CD4-positive, alpha-beta T cell (primary cell): ENCODE data around the gene RANGRF. TPM values are rescaled to one million over a fixed set of nuclear protein-coding genes. Genes with fewer than 3 reads are reported as not detected.

ENCODE experiments used
- ATAC-seq: fragments of 200-7000 bp; cut with Tn5 transposase; one replicate; pipeline ENCODE4 v1.10.0; 2022; ENCODE audit warnings: mild to moderate bottlenecking; ENCODE audit not compliant: poor library complexity
- CTCF ChIA-PET: fragments of 350-600 bp; sonication (Branson Sonifier 250); formaldehyde crosslinking; loops from one replicate; lab custom pipeline; 2021; ENCODE audit warnings: antibody characterized with exemption, inconsistent platforms; lab: Charles Lee
- POLR2A ChIA-PET: fragments of 350-600 bp; sonication (Branson Sonifier 250); formaldehyde crosslinking; loops from one replicate; lab custom pipeline; 2021; ENCODE audit warnings: antibody characterized with exemption, inconsistent platforms; lab: Charles Lee
- DNase-seq, 14 experiments: peaks; one replicate each; pipeline ENCODE4 v3.0.0-alpha.2; 2013 to 2020; ENCODE audit warnings: mixed read lengths in 2 of 14
- H3K27ac ChIP-seq, 2 donors: one replicate each; pipeline versions ENCODE4 v1.5.1 to v1.7.0; 2013; ENCODE audit warnings: low read length in 2 of 2, low read depth in 1 of 2, mild to moderate bottlenecking in 1 of 2
- H3K27me3 ChIP-seq, 2 experiments: 1 replicate in 1 of 2; 2 replicates in 1 of 2; pipeline versions ENCODE4 v1.6.1 to v1.7.0; 2013; ENCODE audit warnings: low read length in 2 of 2, control low read depth in 1 of 2, mild to moderate bottlenecking in 1 of 2, moderate library complexity in 1 of 2; ENCODE audit not compliant: insufficient read depth in 2 of 2, control insufficient read depth in 1 of 2
- H3K36me3 ChIP-seq: one replicate; pipeline ENCODE4 v1.6.1; 2013; ENCODE audit warnings: low read length, control low read depth; ENCODE audit not compliant: insufficient read depth
- H3K4me1 ChIP-seq: one replicate; pipeline ENCODE4 v1.6.1; 2013; ENCODE audit warnings: low read length, control low read depth; ENCODE audit not compliant: insufficient read depth
- H3K4me3 ChIP-seq: one replicate; pipeline ENCODE4 v1.5.1; 2013; ENCODE audit warnings: mild to moderate bottlenecking, low read length, moderate library complexity
- H3K9me3 ChIP-seq, 2 experiments: 1 replicate in 1 of 2; 2 replicates in 1 of 2; pipeline versions ENCODE4 v1.6.1 to v1.7.0; 2013; ENCODE audit warnings: low read length in 2 of 2, mild to moderate bottlenecking in 2 of 2, control low read depth in 1 of 2, moderate library complexity in 1 of 2; ENCODE audit not compliant: control insufficient read depth in 1 of 2, insufficient read depth in 1 of 2
- H3K27ac Mint-ChIP-seq: one replicate; pipeline ENCODE4 v1.8.0; 2020; ENCODE audit warnings: mixed read lengths
- H3K27me3 Mint-ChIP-seq: one replicate; pipeline ENCODE4 v1.8.0; 2021; ENCODE audit warnings: mixed read lengths
- H3K36me3 Mint-ChIP-seq: one replicate; pipeline ENCODE4 v1.8.0; 2021; ENCODE audit warnings: low read depth, mixed read lengths
- H3K4me1 Mint-ChIP-seq: one replicate; pipeline ENCODE4 v1.8.0; 2021; ENCODE audit warnings: low read depth, mixed read lengths
- H3K4me3 Mint-ChIP-seq: one replicate; pipeline ENCODE4 v1.8.0; 2020; ENCODE audit warnings: mild to moderate bottlenecking, mixed read lengths
- H3K9me3 Mint-ChIP-seq: one replicate; pipeline ENCODE4 v1.8.0; 2020; ENCODE audit warnings: mixed read lengths
- intact Hi-C, 2 experiments: fragments of 100-400 bp; cut with DNase I in 1 of 2; cut with micrococcal nuclease in 1 of 2; formaldehyde crosslinking; loops; one replicate each; pipeline versions ENCODE4 v1.15.1 to v1.9.0; 2023 to 2025; cut with DNase I, micrococcal nuclease
- total RNA-seq, 174 experiments: library from RNA in 2 of 174; stranded (reverse) in 2 of 174; gene quantifications; one replicate each; pipeline ENCODE4 v1.2.3 and lab custom pipeline; 2021 to 2026
- TF ChIP-seq, protein P1 (sequence below): fragments of 200-600 bp; IDR thresholded peaks from one replicate; pipeline ENCODE4 v1.8.0; 2022; ENCODE audit warnings: antibody characterized with exemption, mild to moderate bottlenecking

Gene RANGRF
- total RNA-seq, 2 experiments from 2014 or later, result 23.1 to 24.6 TPM

DNA sequence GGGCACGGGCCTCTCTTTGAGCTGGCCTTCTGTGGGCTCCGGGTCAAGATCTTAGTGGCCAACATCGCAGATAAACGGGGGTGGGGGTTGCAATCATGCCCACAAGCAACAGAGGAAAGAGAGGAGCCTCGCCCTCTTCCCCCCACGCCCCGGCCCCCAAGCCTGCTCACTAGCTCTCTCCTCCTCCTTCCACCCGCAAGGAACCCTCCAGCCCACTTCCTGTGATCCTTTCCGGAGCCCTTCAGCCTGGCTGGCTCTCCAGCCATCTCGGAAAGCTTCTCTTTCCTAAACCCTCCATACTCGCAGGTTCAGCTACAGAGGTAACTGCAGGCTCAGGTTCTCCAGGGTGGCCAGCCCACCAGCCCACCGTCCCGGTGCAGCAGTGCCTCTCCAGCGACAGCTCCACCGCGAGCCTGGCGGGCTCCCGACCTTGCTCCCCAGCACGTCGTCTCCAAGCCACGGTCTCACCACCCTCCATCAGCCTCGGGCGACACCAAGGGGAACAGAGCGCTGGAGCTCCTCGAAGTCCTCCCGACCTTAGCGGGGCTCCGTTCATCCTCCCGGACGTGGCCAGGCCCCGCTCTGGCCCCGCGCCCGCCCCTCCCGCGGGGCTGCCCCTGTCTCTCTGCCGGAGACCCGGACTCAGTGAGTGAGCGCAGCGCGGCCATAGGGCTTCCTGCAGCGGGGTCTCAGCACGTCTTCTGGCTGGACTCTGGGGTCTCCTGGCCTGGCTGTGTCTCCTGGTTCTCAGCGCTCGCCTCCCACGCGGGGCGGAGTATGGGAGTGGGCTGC, 38.2 kb downstream of the RANGRF start:
- no peak overlapping the region for H3K27ac Mint-ChIP-seq
- ATAC-seq (peak; percentile 58), DNase-seq (peak in 11 of 14 experiments; percentile 3 to 49 (median 11))
- H3K4me1 Mint-ChIP-seq, result peaks cover 12% of the 10 kb centered on the region
- Histone ChIP-seq H3K36me3 (no peaks in the 10 kb centered on the region), H3K4me1 (peaks cover 15% of the 10 kb centered on the region), H3K27ac (no peak overlapping the region), H3K9me3 (peaks cover 0 to 9% of the 10 kb centered on the region in 2 experiments), H3K27me3 (peaks cover 34 to 42% of the 10 kb centered on the region in 2 experiments), H3K4me3 (peak overlapping the region; percentile 34)
- H3K27me3 Mint-ChIP-seq, result peaks cover 65% of the 10 kb centered on the region
- intact Hi-C loops, result loop anchor here in 1 of 2 experiments (10.0 kb wide), 1 partner anchor 552 kb away; no protein-coding TSS in a partner anchor
- no peaks in the 10 kb centered on the region for H3K9me3 Mint-ChIP-seq
- ChIA-PET CTCF (interaction anchor here (1.1 to 1.4 kb wide), 2 partner anchors 26 to 50 kb away, joined by 3 to 5 read pairs; partner anchors contain the start of gene KRABD2), POLR2A (interaction anchor here (1.3 kb wide), 1 partner anchor 207 kb away, joined by 3 read pairs; no protein-coding TSS in a partner anchor)
- TF ChIP-seq, protein P1, sequence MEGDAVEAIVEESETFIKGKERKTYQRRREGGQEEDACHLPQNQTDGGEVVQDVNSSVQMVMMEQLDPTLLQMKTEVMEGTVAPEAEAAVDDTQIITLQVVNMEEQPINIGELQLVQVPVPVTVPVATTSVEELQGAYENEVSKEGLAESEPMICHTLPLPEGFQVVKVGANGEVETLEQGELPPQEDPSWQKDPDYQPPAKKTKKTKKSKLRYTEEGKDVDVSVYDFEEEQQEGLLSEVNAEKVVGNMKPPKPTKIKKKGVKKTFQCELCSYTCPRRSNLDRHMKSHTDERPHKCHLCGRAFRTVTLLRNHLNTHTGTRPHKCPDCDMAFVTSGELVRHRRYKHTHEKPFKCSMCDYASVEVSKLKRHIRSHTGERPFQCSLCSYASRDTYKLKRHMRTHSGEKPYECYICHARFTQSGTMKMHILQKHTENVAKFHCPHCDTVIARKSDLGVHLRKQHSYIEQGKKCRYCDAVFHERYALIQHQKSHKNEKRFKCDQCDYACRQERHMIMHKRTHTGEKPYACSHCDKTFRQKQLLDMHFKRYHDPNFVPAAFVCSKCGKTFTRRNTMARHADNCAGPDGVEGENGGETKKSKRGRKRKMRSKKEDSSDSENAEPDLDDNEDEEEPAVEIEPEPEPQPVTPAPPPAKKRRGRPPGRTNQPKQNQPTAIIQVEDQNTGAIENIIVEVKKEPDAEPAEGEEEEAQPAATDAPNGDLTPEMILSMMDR, result no peak
- peak overlapping the region; percentile 45 for H3K4me3 Mint-ChIP-seq
- no peaks in the 10 kb centered on the region for H3K36me3 Mint-ChIP-seq

DNA sequence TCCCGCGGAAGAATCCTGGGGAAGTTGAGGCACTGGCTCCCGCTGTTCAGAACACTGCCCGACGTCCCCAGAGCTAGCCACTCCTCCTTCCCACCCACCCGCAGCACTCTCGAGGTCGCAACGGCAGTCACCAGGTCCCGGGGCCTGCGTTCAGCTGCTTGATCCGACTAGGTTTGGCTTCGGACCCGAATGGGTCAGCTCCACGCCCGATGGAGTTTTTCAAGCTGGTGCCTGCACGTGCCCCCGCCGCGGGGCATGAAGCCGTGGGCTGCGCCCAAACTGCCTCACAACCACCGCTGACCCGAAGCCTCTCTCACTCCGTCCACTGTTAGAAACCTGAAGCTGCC, 38.8 kb downstream of the RANGRF start:
- TF ChIP-seq, protein P1, result no peak
- Mint-ChIP-seq H3K9me3 (no peaks in the 10 kb centered on the region), H3K27me3 (peaks cover 69% of the 10 kb centered on the region), H3K4me3 (no peak overlapping the region), H3K27ac (no peak overlapping the region), H3K36me3 (no peaks in the 10 kb centered on the region), H3K4me1 (peaks cover 12% of the 10 kb centered on the region)
- Histone ChIP-seq H3K4me1 (peaks cover 15% of the 10 kb centered on the region), H3K4me3 (peak overlapping the region; percentile 34), H3K9me3 (peaks cover 0 to 9% of the 10 kb centered on the region in 2 experiments), H3K36me3 (no peaks in the 10 kb centered on the region), H3K27ac (no peak overlapping the region), H3K27me3 (peaks cover 36 to 43% of the 10 kb centered on the region in 2 experiments)
- DNase-seq (no peak), ATAC-seq (no peak)
- CTCF ChIA-PET, result no interaction called here
- intact Hi-C loops, result loop anchor here in 1 of 2 experiments (10.0 kb wide), 1 partner anchor 552 kb away; no protein-coding TSS in a partner anchor
- POLR2A ChIA-PET, result no interaction called here

DNA sequence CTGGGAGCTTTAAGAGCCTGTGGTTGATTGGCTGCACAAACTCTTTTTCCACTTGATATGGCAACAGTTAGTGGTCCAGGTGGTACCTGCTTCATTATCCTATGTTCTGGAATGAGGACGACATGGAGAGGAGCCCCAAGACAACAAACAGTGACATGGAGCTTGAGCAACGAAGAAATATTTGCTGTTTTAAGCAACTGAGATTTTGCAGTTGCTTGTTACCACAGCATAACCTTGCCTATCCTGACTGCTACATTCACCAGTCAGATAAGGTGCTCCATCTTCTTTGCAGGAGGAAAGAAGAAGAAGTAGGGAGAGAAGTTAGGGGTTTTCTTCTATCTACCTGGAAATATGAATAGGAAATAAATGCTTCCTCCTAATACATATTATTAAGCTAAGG, 43.7 kb downstream of the RANGRF start:
- intact Hi-C loops, result no loop called here
- CTCF ChIA-PET, result no interaction called here
- no peaks in the 10 kb centered on the region for H3K9me3 Mint-ChIP-seq

More for the DNA sequence above, 43.7 kb downstream of the RANGRF start:
- Histone ChIP-seq H3K27me3 (peaks cover 13 to 17% of the 10 kb centered on the region in 2 experiments), H3K9me3 (peaks cover 0 to 3% of the 10 kb centered on the region in 2 experiments), H3K27ac (no peak overlapping the region), H3K36me3 (no peaks in the 10 kb centered on the region), H3K4me1 (peaks cover 4% of the 10 kb centered on the region), H3K4me3 (no peak overlapping the region)
- ATAC-seq (no peak), DNase-seq (no peak)
- Mint-ChIP-seq H3K27ac (no peak overlapping the region), H3K4me3 (no peak overlapping the region), H3K27me3 (peaks cover 45% of the 10 kb centered on the region), H3K36me3 (no peaks in the 10 kb centered on the region), H3K4me1 (no peaks in the 10 kb centered on the region)
- TF ChIP-seq, protein P1, result no peak
- POLR2A ChIA-PET, result no interaction called here
